HT-29 (cell line): ENCODE data around the gene EMID1. TPM values are rescaled to one million over a fixed set of nuclear protein-coding genes. Genes with fewer than 3 reads are reported as not detected.
"Not testable (repeated sequence)": the region's sequence is repeated elsewhere in the genome, so short reads cannot be mapped to it uniquely, and the experiment has no call there.

Source experiments
- DNase-seq: peaks from one replicate; pipeline ENCODE4 v3.0.0-alpha.2; 2015; ENCODE audit warnings: low spot score
- total RNA-seq: library from RNA; depleted of rRNA; stranded (reverse); fragments of >200 nt; shearing (Covaris generic); gene quantifications from 2 replicates; pipeline ENCODE4 v1.2.3, GENCODE V29; 2014

EMID1 gene
- total RNA-seq, 1 experiment from 2014 or later, result not detected

GRCh38 chr22:29230972-29231875 lies 25.5 kb downstream of the EMID1 start:
- DNase-seq, result no peak

- DNase-seq, result no peak
Measured at GRCh38 chr22:29231971-29232959, 26.6 kb downstream of the EMID1 start.

GRCh38 chr22:29233277-29233877 lies 27.7 kb downstream of the EMID1 start:
- no peak for DNase-seq

GRCh38 chr22:29240481-29240880 lies 34.8 kb downstream of the EMID1 start:
- not testable (repeated sequence) for DNase-seq

- DNase-seq, result no peak
Measured at GRCh38 chr22:29243874-29244446, 38.3 kb downstream of the EMID1 start.

- no peak for DNase-seq
Measured at GRCh38 chr22:29244785-29245625, 39.3 kb downstream of the EMID1 start.

GRCh38 chr22:29245626-29246385 lies 40.1 kb downstream of the EMID1 start:
- peak; percentile 78 for DNase-seq

GRCh38 chr22:29247891-29248290 lies 42.2 kb downstream of the EMID1 start:
- DNase-seq, result not testable (repeated sequence)

- DNase-seq, result no peak
Measured at GRCh38 chr22:29251265-29251664, 45.6 kb downstream of the EMID1 start.

GRCh38 chr22:29251981-29252911 lies 46.5 kb downstream of the EMID1 start:
- no peak for DNase-seq

GRCh38 chr22:29253561-29254285 lies 48.0 kb downstream of the EMID1 start:
- DNase-seq, result no peak

GRCh38 chr22:29254286-29254660 lies 48.6 kb downstream of the EMID1 start:
- DNase-seq, result no peak

- DNase-seq, result no peak
Measured at GRCh38 chr22:29255064-29255621, 49.4 kb downstream of the EMID1 start.

GRCh38 chr22:29256606-29257325 lies 51.1 kb downstream of the EMID1 start:
- no peak for DNase-seq

- DNase-seq, result no peak
Measured at GRCh38 chr22:29257751-29258181, 52.1 kb downstream of the EMID1 start.

GRCh38 chr22:29258407-29259252 lies 52.9 kb downstream of the EMID1 start:
- DNase-seq, result no peak
